Measurements from ENCODE around the gene KCTD13. TPM values are rescaled to one million over a fixed set of nuclear protein-coding genes. Genes with fewer than 3 reads are reported as not detected.
A peak's percentile ranks its signal among the peaks of the same experiment; 100 is the strongest.

KCTD13 gene
- total RNA-seq, 1 experiment from 2014 or later = 32.4 TPM

- ChIA-PET POLR2A (ENCODE audit: low non-redundant PET) (no interaction called here), CTCF (no interaction called here)
- Histone ChIP-seq H3K27me3 (replicated peaks; ENCODE audit: insufficient read depth, low read depth, low read length, poor library complexity) (no peaks in the 10 kb centered on the region), H3K4me3 (ENCODE audit: low read depth, low read length, poor library complexity, severe bottlenecking) (no peak overlapping the region), H3K9me3 (ENCODE audit: low read depth, low read length, poor library complexity, severe bottlenecking) (no peaks in the 10 kb centered on the region), H3K4me1 (ENCODE audit: insufficient read depth, low read length, poor library complexity, severe bottlenecking) (peaks cover 6% of the 10 kb centered on the region), H3K36me3 (ENCODE audit: insufficient read depth, low read length, poor library complexity, severe bottlenecking) (no peaks in the 10 kb centered on the region), H3K27ac (ENCODE audit: low read depth, low read length, poor library complexity, severe bottlenecking) (no peak overlapping the region)
- no TSS peak for BruUV-seq (replicated peaks)
- intact Hi-C loops (cut with micrococcal nuclease; ENCODE audit: unreplicated experiment) = no loop called here
- DNase-seq (ENCODE audit: low spot score) = no peak
- TF ChIP-seq CTCF (conservative IDR thresholded peaks at IDR 0.05; ENCODE audit: low read depth, low read length) (no peak), EZH2 (IDR thresholded peaks at IDR 0.05; ENCODE audit: borderline replicate concordance, low read depth, low read length, poor library complexity, severe bottlenecking) (no peak)
Measured at GRCh38 chr16:29901607-29901945, 24.4 kb downstream of the KCTD13 start.

- intact Hi-C loops (cut with micrococcal nuclease; ENCODE audit: unreplicated experiment) = no loop called here
- TF ChIP-seq CTCF (conservative IDR thresholded peaks at IDR 0.05; ENCODE audit: low read depth, low read length) (no peak), EZH2 (IDR thresholded peaks at IDR 0.05; ENCODE audit: borderline replicate concordance, low read depth, low read length, poor library complexity, severe bottlenecking) (no peak)
- ChIA-PET CTCF (no interaction called here), POLR2A (ENCODE audit: low non-redundant PET) (interaction anchor here (0.7 kb wide), 1 partner anchor 29 kb away, joined by 8 read pairs; no protein-coding TSS in a partner anchor)
- Histone ChIP-seq H3K27me3 (replicated peaks; ENCODE audit: insufficient read depth, low read depth, low read length, poor library complexity) (no peaks in the 10 kb centered on the region), H3K36me3 (ENCODE audit: insufficient read depth, low read length, poor library complexity, severe bottlenecking) (no peaks in the 10 kb centered on the region), H3K9me3 (ENCODE audit: low read depth, low read length, poor library complexity, severe bottlenecking) (no peaks in the 10 kb centered on the region), H3K27ac (ENCODE audit: low read depth, low read length, poor library complexity, severe bottlenecking) (no peak overlapping the region), H3K4me1 (ENCODE audit: insufficient read depth, low read length, poor library complexity, severe bottlenecking) (peaks cover 6% of the 10 kb centered on the region), H3K4me3 (ENCODE audit: low read depth, low read length, poor library complexity, severe bottlenecking) (peak overlapping the region; percentile 60)
- no TSS peak for BruUV-seq (replicated peaks)
- DNase-seq (ENCODE audit: low spot score) = no peak
Measured at GRCh38 chr16:29900888-29901606, 25.0 kb downstream of the KCTD13 start.

- peak; percentile 76 for DNase-seq (ENCODE audit: low spot score)
- ChIA-PET CTCF (interaction anchor here (0.6 to 0.8 kb wide), 2 partner anchors 52 to 57 kb away, joined by 3 to 5 read pairs; no protein-coding TSS in a partner anchor), POLR2A (ENCODE audit: low non-redundant PET) (interaction anchor here (0.6 to 0.7 kb wide), 4 partner anchors 26 to 102 kb away, joined by 3 to 9 read pairs (median 6); partner anchors contain the start of gene KCTD13)
- intact Hi-C loops (cut with micrococcal nuclease; ENCODE audit: unreplicated experiment) = no loop called here
- H3K4me3 ChIP-seq (ENCODE audit: low read depth, low read length, poor library complexity, severe bottlenecking) = peak within 1 kb of the TSS; percentile 60
- BruUV-seq (replicated peaks) = no TSS peak
- peaks cover 6% of the 10 kb centered on the region for H3K4me1 ChIP-seq (ENCODE audit: insufficient read depth, low read length, poor library complexity, severe bottlenecking)
- no peaks in the 10 kb centered on the region for H3K27me3 ChIP-seq (replicated peaks; ENCODE audit: insufficient read depth, low read depth, low read length, poor library complexity)
- H3K36me3 ChIP-seq (ENCODE audit: insufficient read depth, low read length, poor library complexity, severe bottlenecking) = no peaks in the 10 kb centered on the region
- TF ChIP-seq CTCF (conservative IDR thresholded peaks at IDR 0.05; ENCODE audit: low read depth, low read length) = no peak
- no peak for TF ChIP-seq EZH2 (IDR thresholded peaks at IDR 0.05; ENCODE audit: borderline replicate concordance, low read depth, low read length, poor library complexity, severe bottlenecking)
- peak within 1 kb of the TSS; percentile 68 for H3K27ac ChIP-seq (ENCODE audit: low read depth, low read length, poor library complexity, severe bottlenecking)
- no peaks in the 10 kb centered on the region for H3K9me3 ChIP-seq (ENCODE audit: low read depth, low read length, poor library complexity, severe bottlenecking)
Measured at GRCh38 chr16:29900102-29900887, 25.7 kb downstream of the KCTD13 start, which contains the start of gene ASPHD1. TSS of gene ASPHD1 (plus strand) at chr16:29900488. CDS start at chr16:29900972, 484 bp downstream.

Measured in A673 (cell line).